HG03432 (cell line): ENCODE measurements around the gene HYAL1.
A peak's percentile ranks its signal among the peaks of the same experiment; 100 is the strongest.

Experiments used
- ATAC-seq: cut with Tn5 transposase; IDR thresholded peaks from one replicate; pipeline ENCODE4 v1.9.1; 2021; ENCODE audit warnings: mild to moderate bottlenecking, moderate library complexity; ENCODE audit not compliant: unreplicated experiment

The HYAL1 gene

GRCh38 chr3:50336452-50337174 is 33.2 kb upstream of the HYAL1 start:
- peak; percentile 39 for ATAC-seq

- ATAC-seq: no peak
Measured at GRCh38 chr3:50334339-50335075, 31.1 kb upstream of the HYAL1 start.

- no peak for ATAC-seq
Measured at GRCh38 chr3:50333744-50334328, 30.5 kb upstream of the HYAL1 start.

GRCh38 chr3:50331364-50331907 is 28.1 kb upstream of the HYAL1 start:
- no peak for ATAC-seq

GRCh38 chr3:50330330-50330729 is 27.0 kb upstream of the HYAL1 start:
- no peak for ATAC-seq

GRCh38 chr3:50327943-50328691 is 24.7 kb upstream of the HYAL1 start, which contains the start of gene TUSC2:
Gene TUSC2, minus strand, starts transcription at chr3:50328223. Its CDS starts 124 bp downstream, at chr3:50328099.
- ATAC-seq: peak; percentile 88

- ATAC-seq: no peak
Measured at GRCh38 chr3:50327129-50327528, 23.8 kb upstream of the HYAL1 start.

- no peak for ATAC-seq
Measured at GRCh38 chr3:50326182-50326541, 22.8 kb upstream of the HYAL1 start.

- ATAC-seq: no peak
Measured at GRCh38 chr3:50325497-50326181, 22.3 kb upstream of the HYAL1 start.

- ATAC-seq: no peak
Measured at GRCh38 chr3:50325113-50325480, 21.7 kb upstream of the HYAL1 start.

GRCh38 chr3:50324351-50325112 is 21.2 kb upstream of the HYAL1 start:
- no peak for ATAC-seq

GRCh38 chr3:50323614-50324199 is 20.3 kb upstream of the HYAL1 start:
- ATAC-seq: no peak

GRCh38 chr3:50323092-50323600 is 19.8 kb upstream of the HYAL1 start:
- ATAC-seq: no peak

- ATAC-seq: no peak
Measured at GRCh38 chr3:50322386-50323091, 19.2 kb upstream of the HYAL1 start, which contains the start of gene HYAL2. Gene HYAL2, minus strand, starts transcription at chr3:50322745. Its CDS starts 2,256 bp downstream, at chr3:50320489.

GRCh38 chr3:50322115-50322385 is 18.7 kb upstream of the HYAL1 start:
- ATAC-seq: no peak

- peak; percentile 84 for ATAC-seq
Measured at GRCh38 chr3:50321336-50322114, 18.2 kb upstream of the HYAL1 start.

GRCh38 chr3:50320853-50321335 is 17.5 kb upstream of the HYAL1 start:
- peak; percentile 53 for ATAC-seq
